ENCODE data around the gene LTF.
"Not testable (repeated sequence)": the region's sequence is repeated elsewhere in the genome, so short reads cannot be mapped to it uniquely, and the experiment has no call there.

LTF gene

DNA sequence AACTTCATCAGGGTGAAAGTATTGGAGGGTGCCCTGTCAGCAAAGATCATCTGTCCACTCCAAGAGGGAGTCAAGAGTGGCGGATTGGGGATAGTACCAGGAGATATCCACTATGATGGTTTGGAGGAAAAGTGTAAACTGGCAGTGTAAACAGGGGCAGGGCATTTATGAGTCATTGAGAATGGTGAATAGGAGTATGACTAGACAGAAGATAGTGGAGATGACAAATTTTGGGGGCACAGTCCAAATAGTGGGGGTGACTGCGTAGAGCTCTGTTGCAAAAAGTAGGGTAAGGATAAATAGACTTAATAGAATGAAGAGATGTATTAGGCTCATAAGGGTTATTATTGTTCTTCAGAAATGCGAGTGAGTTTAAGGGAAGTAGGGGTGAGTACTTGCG, 75.9 kb downstream of the LTF start:
- DNase-seq, result not testable (repeated sequence)

DNA sequence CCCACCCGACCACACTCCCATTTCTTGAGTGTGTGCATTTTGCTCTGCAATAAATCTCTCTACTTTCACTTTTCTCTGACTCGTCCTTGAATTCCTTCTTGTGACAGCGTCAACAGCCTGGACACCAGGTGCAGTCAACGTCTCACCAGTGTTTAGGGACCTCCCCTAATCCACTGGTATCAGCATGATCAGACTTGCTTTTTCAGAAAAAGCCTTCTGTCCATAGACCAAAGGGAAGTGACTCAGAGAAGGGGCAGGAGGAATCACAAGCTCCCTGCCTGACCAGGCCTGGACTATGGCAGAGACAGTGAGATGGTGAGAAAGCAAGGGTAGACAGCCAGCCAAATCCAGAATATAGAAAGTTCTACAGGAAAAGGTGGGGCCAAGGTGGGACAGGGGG, 78.5 kb downstream of the LTF start:
- DNase-seq, result no peak

All from DMS79 (cell line).